ENCODE data around the gene CST6. TPM values are rescaled to one million over a fixed set of nuclear protein-coding genes. Genes with fewer than 3 reads are reported as not detected.
"Not testable (repeated sequence)": the region's sequence is repeated elsewhere in the genome, so short reads cannot be mapped to it uniquely, and the experiment has no call there.

The CST6 gene
- total RNA-seq, 1 donor from 2014 or later, result not detected

DNA sequence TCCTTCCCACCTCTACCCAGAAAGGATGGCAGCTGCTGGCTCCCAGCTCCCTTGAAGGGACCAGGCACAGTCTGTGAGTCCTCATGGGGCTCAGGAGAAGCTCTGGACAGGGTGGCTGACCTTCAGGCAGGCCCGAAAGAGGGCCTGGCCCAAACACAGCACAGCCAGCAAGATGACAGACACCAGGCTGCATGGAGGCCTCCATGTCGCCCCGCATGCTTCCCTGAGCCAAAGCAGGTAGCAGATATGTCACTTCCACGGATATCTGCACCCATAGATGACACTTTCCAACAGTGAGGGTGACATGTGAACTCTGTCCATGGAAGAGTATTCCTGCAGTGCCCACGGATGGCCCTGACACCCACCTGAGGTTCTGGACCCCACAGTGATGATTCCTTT is 28.2 kb upstream of the CST6 start:
- DNase-seq (ENCODE audit: low spot score), result no peak

DNA sequence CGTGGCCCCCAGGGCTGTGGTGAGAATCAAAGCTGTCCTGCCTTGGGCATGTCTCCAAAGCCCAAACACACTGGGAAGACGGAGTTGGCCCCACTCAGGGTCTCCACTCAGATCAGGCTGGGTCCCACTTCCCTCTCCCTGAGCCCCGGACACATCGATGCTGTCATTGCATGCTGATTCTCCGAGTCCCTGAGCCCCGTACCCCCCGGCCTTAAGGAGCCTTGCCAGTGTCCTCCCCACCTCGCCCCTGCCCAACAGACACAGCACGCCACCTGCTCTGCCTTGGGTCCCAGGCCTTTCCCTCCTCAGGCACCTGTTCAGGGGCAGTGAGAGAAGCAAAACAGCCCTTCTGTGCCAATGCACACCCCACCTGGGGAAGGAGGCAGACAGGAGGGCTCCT is 24.5 kb upstream of the CST6 start:
- no peak for DNase-seq (ENCODE audit: low spot score)

DNA sequence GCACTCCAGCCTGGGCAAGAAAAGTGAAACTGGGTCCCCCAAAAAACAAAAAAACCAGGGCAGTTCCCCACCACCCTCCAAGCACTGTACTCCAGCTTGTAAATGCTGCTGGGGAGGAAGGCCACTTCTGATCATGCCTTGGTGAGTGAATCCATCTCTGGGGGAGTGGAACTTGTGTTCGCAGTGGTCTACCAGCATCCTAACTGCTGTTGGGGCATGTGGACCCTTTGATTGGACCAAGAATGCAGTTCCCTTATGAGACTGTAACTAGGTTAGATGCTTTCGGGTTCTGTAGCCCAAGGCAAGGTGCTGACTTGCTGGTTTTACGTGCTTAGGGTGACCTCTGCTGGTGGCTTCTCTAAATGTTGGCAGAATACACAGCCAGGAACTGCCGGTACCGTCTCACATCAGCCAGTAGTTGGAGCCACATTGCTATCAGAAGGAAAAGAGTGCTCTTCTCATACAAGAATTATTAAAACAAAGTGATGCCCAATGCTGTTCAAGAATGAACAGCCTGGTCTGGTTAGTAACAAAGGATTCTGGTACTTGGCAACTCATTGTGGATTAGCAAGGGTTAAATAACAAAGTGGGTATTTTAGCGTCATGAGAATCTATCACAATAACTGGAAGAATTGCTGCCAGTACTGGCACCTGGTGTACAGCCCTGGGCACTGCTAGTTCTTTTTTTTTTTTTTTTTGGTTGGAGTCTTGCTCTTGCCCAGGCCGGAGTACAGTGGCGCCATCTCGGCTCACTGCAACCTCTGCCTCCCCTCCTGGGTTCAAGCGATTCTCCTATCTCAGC is 22.8 kb upstream of the CST6 start:
- DNase-seq (ENCODE audit: low spot score), result no peak

DNA sequence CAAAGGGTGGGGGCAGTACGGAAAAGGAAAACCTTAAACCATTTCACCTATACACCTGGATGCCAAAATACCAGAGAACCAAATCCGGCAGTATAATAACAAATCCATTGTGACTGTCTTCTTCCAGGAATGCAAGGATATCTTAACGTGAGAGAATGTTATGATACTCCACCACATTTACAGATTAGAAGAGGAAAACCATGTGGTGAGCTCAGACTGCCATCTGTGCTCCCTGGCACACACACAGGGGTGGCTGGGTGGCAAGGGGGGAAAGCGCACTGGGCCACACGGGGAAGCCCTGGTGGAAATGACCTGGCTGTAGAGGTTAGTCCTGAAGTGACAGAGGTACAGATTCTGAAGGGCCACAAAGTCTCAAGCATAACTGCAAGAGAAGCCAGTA is 19.8 kb upstream of the CST6 start:
- no peak for DNase-seq (ENCODE audit: low spot score)

DNA sequence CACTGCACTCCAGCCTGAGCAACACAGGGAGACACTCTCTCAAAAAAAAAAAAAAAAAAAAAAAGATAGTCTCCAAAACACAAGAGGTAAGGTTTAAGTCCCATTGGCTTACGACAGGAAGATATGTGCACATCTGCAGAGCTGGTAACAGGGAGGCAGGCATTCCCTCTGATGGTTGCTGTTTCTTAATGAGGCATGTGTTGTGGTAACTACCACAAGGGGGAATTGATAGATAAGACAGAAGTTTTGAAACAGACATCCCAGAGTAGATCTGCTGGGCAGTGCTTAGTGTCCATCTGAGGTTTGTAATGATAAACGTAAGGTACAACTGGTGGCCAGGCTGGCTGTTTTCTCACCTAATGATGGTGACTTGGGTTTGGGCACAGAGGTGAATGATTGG is 14.5 kb upstream of the CST6 start:
- no peak for DNase-seq (ENCODE audit: low spot score)

DNA sequence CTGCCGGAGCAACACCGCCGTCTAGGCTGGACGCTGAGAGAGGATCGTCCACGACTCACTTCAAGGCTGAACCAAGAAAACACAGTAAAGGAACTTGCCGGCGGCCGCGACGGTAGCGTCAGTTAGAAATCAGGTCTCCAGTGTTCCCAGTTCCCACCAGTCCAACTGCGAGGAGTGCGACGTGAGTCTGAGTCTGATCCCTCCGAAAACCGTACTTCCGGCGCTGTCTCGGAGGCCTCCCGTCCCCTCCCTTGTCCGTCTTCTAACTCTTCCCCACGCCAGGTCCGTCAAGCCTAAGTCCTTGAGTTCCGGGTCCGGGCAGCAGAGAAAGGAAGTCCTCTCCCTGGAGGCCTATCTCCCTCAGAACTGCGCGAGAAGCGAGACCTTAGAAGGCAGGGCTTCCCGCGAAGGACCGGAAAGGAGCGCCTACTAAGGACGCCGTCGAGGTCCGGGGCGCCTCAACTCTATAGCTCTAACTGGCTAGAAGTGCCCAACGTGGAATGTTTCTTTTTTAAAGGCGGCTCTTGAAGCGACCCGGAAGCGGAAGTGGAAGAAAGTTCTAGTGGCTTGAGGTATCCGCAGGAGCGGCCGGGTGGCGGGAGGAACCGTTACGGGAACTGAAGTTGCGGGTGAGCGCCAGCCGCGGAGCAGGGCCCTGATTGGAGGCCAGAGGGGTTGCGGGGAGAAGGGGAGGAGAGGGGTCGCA is 9.7 kb upstream of the CST6 start, which contains the start of the genes BANF1 and EIF1AD:
TSS of gene BANF1 (plus strand) at position 562 of the 706 bp plus-strand sequence. CDS start 748 bp downstream, outside the sequence.
TSS of gene EIF1AD (minus strand) at position 216 of the 706 bp plus-strand sequence. CDS start 1,768 bp downstream, outside the sequence.
- DNase-seq (ENCODE audit: low spot score), result peak; percentile 95

DNA sequence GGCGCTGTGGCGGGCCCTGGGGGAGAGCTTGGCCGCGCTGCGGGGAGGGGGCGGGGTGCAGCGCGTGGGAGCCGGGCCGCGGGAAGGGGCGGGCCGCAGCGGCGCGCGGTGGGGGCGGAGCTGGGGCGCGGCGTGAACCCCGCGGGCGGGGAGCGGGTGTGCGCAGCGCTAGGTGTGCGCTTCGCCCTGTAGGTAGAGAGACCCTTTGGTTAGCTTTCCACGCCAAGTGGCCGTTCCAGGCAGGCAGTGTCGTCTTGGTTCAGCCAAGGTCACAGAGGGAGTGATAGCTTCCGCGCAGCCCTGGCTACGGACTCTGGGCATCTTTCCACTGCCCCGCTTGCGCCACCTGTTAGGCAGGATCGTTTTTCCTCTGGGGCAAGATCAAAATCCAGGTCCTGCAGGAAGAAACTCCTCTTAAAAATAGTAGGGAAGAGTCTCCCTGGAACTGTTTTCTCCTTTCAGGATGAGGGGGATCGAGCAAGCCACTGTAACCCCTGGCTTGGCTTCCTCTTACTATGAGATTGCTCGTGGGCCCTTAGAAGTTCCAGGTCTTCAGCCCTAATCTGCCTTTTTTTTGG is 9.1 kb upstream of the CST6 start:
- no peak for DNase-seq (ENCODE audit: low spot score)

DNA sequence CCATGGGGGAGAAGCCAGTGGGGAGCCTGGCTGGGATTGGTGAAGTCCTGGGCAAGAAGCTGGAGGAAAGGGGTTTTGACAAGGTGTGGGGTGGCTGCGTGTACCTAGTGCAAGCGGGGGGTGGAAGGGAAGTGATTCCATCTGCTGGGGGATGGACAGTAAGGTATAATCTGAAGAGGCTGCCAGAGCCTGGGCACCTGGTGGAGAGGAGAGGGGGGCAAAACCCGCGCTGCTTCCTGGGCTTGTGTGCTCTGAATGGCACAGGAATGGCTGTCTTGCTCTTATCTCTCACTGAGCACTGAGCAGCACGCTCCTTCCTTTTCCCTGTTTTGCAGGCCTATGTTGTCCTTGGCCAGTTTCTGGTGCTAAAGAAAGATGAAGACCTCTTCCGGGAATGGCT is 8.5 kb upstream of the CST6 start:
- no peak for DNase-seq (ENCODE audit: low spot score)

DNA sequence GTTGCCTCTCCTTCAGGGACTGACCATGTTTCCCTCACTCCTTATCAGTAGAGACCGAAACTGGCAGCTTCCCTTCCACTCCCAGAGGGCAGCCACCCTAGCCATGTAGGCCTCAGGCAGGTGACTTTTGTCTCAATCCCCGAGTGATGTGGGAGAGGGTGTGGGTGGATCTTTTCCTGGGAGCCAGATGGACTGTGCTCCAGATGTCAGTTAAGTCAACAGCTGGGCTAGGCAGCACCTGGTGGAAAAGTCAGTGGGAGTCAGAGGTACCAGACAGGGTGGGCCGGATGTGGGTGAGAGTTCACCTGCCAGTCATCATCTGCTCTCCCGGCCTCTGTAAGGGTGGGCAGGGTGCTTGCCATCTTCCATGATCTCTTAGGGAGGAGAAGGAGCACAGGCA is 7.6 kb upstream of the CST6 start:
- DNase-seq (ENCODE audit: low spot score), result no peak

DNA sequence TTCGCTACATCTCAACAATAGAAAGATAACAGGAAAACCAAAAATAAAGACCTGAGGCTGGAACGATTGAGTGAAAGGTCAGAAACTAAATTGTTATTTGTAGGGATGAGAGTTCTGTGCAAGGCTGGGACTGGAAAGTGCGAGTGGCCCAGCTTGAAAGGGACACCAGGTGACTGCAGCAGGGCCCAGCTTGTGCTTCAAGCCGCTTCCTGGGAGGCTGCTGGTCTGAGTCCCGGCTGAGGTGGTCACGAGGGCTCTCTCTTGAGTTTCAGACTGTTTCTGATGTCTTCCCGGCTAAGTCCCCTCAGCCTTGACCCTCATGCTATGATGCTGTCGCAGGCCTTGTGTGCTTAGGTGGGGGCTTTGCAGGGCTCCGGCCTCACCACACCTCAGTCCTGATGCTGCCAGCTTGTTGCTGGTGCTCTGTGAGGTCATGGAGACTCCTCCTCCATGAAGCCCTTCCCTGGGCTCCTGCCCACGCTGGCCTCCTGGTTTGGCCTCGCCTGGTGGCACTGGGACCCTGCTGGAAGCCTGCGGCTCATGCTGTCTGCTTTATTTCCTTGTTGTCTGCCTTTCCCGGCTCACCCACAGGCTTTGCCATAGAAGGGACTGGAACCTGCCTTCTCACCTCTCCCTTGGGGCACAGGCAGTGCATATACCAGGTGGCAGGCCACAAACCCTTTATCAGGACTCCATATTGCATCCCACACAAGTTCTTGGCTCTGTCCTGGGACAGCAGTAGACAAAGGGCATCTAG is 5.5 kb upstream of the CST6 start:
- no peak for DNase-seq (ENCODE audit: low spot score)

DNA sequence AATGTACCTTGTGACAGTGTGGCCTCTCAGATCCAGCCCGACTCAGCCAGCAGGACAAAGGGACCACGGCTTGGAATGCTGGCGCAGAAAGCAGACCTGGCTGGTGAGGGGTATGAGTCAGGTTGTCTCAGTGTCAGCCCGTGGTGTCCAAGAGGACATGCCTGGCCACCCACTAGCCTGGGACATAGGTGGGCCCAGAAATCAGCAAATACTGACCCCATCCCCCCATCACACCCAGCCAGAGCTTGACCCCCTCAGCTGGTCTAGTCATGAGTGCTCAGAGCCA is 5.0 kb upstream of the CST6 start:
- no peak for DNase-seq (ENCODE audit: low spot score)

DNA sequence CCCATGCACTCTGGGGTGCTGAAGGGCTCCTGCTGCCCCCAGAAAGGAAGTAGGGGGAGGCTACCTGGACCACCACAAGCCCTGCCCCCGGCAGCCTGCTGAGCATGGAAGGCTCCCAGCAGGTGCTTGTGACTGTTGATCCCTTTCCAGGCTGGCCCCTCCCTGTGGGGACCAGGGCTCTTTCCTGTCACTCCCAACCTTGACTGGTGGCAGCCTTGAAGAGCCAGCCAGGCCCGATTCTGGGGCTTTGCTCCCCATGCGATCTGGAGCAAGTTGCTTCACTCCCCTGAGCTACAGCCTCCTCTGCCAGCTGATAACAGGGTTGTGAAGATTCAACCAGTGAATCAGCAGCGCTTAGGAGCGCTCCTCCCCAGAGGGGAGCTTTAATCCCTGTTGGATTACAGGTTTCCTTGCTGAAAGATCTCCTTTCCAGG is 4.6 kb upstream of the CST6 start:
- no peak for DNase-seq (ENCODE audit: low spot score)

DNA sequence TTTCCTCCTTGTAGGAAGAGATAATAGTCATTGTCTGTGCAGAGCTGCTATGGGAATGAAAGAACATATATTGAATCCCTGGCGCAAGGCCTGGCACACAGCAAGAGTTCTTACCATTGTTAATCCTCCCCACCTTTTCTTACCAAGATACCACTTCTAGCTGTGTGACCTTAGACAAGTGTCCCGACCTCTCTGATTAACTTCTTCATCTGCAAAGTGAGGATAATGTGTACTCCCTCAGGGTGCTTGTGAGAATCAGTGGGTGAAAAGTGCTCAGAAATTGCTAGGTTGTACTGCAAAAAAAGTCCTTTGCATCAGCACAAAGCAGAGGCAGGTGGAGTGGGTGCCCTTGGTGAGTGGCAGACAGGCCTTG is 3.7 kb upstream of the CST6 start:
- no peak for DNase-seq (ENCODE audit: low spot score)

DNA sequence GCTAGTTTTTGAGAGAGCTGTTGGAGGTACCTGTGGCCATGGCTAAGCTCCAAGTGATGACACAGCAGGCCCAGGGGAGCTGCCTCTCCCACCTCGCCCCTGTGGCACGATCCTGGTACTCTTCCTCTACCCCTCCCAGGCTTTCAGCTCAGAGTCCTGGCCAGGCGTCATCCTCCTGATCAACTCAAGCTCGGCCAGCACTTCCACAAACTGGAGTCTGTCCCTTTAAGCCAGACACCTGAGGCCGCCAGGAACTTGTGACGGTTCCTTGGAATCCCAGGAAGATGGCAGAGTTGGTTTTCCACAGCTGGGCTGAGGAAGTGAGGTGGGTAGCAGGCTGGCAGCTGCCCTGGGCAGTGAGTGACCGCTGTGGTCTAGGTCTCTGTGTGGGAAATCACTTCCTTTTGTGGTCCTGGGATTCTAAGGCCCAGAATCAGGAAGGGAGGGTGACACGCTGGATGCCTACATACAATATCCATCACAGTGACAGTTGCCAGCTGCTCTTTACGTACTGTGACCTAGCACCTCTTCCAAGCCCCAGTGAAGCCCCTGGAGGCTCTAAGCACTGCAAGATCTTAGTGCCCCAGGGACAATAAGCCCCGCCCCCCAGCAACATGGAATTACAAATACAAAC is 3.2 kb upstream of the CST6 start:
- DNase-seq (ENCODE audit: low spot score), result no peak

DNA sequence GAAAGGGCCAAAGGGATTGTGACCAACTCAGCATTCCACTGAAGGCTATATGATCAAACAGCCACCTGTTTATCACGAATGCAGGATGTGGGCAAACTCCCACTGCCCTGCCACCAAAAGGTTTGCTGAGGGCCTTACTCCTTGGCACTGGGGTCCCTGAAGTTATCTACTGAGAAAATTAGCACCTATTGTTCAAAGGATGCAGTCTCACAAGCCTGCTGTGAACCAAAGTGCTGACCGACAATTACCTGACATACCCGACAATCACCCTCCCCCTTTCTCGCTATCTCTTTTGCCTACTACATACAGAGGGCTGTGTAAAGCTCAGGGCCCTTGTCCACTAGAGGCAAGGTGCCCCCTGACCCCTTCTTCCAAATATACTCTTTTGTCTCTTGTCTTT is 1.8 kb upstream of the CST6 start:
- DNase-seq (ENCODE audit: low spot score), result not testable (repeated sequence)

DNA sequence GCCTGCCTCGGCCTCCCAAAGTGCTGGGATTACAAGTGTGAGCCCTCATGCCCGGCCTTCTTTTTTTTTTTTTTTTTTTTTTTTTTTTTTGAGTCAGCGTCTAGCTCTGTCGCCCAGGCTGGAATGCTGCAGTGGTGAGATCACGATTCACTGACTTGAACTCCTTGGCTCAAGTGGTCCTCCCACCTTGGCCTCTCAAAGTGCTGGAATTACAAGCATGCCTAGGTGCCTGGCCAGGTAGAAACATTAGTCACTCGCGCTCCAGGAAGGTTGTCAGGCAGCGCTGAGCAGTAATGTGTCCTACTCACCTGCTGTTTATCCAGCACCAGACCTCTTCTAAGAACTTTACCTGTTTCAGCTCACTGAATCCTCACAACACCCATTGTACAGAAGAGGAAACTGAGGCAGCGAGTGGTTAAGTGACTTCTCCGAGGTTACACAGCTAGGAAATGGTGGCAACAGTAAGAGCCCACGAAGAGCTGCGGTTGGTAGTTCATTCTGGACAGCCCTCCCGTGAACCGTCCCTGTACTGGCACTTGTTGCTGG is 496 bp upstream of the CST6 start:
- DNase-seq (ENCODE audit: low spot score), result no peak

DNA sequence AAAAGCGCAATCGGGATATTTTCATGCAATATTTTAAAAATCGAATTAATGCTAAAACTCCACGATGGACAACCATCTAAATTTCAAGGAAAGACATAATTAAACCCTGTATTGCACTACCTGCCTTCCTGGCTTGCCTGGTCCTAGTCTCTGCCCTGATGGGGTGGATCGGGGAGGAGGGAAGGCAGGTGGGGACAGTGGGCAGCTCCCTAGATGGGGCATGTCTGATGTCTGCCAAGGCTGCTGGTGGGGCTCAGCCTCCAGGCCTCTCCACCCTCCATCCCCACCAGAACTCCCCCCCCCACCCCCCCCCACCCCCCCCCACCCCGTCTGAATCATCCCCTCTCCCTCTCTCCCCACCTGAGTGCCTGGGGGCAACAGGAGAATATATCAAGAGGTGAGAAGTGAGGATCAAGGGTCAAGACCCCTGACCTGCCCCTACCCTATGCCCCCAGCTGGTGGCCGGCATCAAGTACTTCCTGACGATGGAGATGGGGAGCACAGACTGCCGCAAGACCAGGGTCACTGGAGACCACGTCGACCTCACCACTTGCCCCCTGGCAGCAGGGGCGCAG is 650 bp downstream of the CST6 start:
- DNase-seq (ENCODE audit: low spot score), result no peak

DNA sequence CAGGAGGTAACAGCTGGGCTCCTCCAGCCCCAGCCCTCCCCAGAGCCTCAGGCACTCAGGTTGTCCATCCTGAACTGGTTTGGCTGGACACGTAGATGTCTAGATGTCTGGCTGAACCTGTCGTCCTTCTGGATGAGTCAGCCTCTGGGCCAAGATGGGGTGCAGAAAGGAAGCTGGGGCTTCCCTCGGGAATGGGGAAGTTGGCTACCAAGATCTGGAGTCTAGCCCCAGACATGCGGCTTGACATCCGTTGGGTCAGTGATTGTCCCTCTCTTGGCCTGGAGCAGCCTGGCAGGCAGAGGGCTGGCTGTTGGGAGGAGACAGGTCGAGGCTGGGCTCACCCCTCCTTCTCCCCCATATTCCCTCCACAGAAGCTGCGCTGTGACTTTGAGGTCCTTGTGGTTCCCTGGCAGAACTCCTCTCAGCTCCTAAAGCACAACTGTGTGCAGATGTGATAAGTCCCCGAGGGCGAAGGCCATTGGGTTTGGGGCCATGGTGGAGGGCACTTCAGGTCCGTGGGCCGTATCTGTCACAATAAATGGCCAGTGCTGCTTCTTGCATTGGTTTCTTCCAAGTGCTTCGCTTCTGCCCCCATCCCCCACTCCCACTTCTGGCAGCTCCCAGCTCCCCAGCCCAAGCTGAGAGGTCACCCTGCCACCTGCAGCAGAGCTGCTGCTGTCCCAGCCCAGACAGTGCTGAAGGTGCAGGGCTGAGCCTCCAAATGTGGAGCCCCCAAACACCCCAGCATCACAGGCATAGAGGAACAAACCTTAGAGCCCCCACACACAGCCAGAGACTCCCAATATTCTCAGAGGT is 1.3 kb downstream of the CST6 start:
- DNase-seq (ENCODE audit: low spot score), result no peak

DNA sequence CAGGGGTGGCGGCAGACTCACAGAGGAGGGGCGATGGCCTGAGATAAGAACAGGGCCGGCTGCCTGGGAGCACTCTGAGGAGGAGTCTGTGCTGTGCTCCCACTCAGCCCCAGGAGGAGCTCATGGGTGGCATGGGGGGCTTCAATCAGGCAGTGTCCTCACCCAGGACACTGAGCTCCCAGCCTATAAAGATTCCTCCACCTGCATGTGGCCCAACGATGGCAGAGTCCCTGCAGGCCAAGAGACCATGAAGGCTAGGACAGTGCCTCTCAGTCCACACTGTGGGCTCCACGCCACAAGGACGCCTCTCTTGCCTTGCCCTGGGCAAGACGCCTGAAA is 1.9 kb downstream of the CST6 start:
- DNase-seq (ENCODE audit: low spot score), result no peak
